Spleen (tissue), 7 donors: Measurements from ENCODE around the gene ELAVL2.

ENCODE experiments used
- POLR2A ChIP-seq, 3 donors: fragments of 450-650 bp; IDR thresholded peaks; one replicate each; pipeline ENCODE4 v1.5.1; 2017; ENCODE audit warnings: antibody characterized with exemption in 3 of 3, mild to moderate bottlenecking in 1 of 3
- POLR2AphosphoS5 ChIP-seq, 3 donors: sonication (generic); formaldehyde crosslinking; IDR thresholded peaks; one replicate each; pipeline ENCODE4 v1.5.1; 2017; ENCODE audit warnings: antibody characterized with exemption in 3 of 3
- TF ChIP-seq, protein P1 (sequence below), 11 experiments: fragments of 200-600 bp in 7 of 11; fragments of 450-650 bp in 4 of 11; sonication (generic) in 4 of 11; IDR thresholded peaks in 8 of 11; conservative IDR thresholded peaks in 3 of 11; 1 replicate in 7 of 11; 2 replicates in 4 of 11; pipeline versions ENCODE4 v1.4.0 to v1.8.0; 2016 to 2021; ENCODE audit warnings: antibody characterized with exemption in 11 of 11, inconsistent platforms in 4 of 11, mild to moderate bottlenecking in 1 of 11
- donor health status: DM: no; HTN: no; CAD: no; lungs with moderate emphysema.
- donor health status: DM: no; HTN: no; CAD: no.
- donor health status: DM: no; HTN: no; CAD: no.

DNA sequence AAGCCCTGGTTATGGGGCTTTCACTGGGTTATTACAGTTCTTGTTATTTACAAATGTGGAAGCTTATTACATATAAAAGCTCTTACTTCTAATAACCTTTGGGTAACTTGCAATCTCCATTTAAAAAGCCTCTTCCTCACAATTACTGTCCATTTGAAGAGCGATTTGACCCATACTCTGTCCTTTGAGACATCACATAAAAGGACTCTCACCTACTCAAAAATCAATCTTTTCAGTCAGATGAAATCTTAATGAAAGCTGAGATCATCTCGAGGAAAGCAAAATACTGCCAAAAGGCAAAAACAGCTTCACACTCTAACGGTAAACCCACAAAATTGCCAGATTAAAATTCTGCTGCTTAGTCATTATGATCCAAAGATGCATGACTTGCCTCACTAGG, 29.8 kb downstream of the ELAVL2 start:
- TF ChIP-seq, protein P1, sequence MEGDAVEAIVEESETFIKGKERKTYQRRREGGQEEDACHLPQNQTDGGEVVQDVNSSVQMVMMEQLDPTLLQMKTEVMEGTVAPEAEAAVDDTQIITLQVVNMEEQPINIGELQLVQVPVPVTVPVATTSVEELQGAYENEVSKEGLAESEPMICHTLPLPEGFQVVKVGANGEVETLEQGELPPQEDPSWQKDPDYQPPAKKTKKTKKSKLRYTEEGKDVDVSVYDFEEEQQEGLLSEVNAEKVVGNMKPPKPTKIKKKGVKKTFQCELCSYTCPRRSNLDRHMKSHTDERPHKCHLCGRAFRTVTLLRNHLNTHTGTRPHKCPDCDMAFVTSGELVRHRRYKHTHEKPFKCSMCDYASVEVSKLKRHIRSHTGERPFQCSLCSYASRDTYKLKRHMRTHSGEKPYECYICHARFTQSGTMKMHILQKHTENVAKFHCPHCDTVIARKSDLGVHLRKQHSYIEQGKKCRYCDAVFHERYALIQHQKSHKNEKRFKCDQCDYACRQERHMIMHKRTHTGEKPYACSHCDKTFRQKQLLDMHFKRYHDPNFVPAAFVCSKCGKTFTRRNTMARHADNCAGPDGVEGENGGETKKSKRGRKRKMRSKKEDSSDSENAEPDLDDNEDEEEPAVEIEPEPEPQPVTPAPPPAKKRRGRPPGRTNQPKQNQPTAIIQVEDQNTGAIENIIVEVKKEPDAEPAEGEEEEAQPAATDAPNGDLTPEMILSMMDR (IDR thresholded peaks at IDR 0.05 in 8 of 11, conservative IDR thresholded peaks at IDR 0.05 in 3 of 11), result no peak
- no peak for TF ChIP-seq POLR2A (IDR thresholded peaks at IDR 0.05)
- TF ChIP-seq POLR2AphosphoS5 (IDR thresholded peaks at IDR 0.05), result no peak
